Fibroblast of the aortic adventitia (primary cell): ENCODE measurements around the gene KIAA0586. TPM values are rescaled to one million over a fixed set of nuclear protein-coding genes. Genes with fewer than 3 reads are reported as not detected.
A peak's percentile ranks its signal among the peaks of the same experiment; 100 is the strongest.

Experiments
- DNase-seq: peaks from one replicate; pipeline ENCODE4 v3.0.0-alpha.2; 2010; ENCODE audit warnings: low read depth
- H3K4me3 ChIP-seq: 2 replicates; pipeline ENCODE4 v1.5.1; 2011; ENCODE audit warnings: low read depth, mild to moderate bottlenecking, control low read depth, low read length, moderate library complexity
- total RNA-seq: library from RNA; depleted of rRNA; stranded (reverse); fragments of >200 nt; gene quantifications from 2 replicates; pipeline ENCODE4 v1.2.3, GENCODE V29; 2012; ENCODE audit warnings: low replicate concordance
- TF ChIP-seq, protein P1 (sequence below): IDR thresholded peaks from 2 replicates; pipeline ENCODE4 v1.5.1; 2011; ENCODE audit warnings: mild to moderate bottlenecking, low read length, control low read depth, inconsistent platforms; ENCODE audit not compliant: insufficient read depth

Gene KIAA0586
- total RNA-seq, 1 donor: 45.2 TPM

- no peak overlapping the region for H3K4me3 ChIP-seq
- no peak for DNase-seq
- TF ChIP-seq, protein P1, sequence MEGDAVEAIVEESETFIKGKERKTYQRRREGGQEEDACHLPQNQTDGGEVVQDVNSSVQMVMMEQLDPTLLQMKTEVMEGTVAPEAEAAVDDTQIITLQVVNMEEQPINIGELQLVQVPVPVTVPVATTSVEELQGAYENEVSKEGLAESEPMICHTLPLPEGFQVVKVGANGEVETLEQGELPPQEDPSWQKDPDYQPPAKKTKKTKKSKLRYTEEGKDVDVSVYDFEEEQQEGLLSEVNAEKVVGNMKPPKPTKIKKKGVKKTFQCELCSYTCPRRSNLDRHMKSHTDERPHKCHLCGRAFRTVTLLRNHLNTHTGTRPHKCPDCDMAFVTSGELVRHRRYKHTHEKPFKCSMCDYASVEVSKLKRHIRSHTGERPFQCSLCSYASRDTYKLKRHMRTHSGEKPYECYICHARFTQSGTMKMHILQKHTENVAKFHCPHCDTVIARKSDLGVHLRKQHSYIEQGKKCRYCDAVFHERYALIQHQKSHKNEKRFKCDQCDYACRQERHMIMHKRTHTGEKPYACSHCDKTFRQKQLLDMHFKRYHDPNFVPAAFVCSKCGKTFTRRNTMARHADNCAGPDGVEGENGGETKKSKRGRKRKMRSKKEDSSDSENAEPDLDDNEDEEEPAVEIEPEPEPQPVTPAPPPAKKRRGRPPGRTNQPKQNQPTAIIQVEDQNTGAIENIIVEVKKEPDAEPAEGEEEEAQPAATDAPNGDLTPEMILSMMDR: no peak
Measured at GRCh38 chr14:58479975-58480374, 52.5 kb downstream of the KIAA0586 start.

GRCh38 chr14:58484176-58484575 is 56.7 kb downstream of the KIAA0586 start:
- DNase-seq: no peak
- TF ChIP-seq, protein P1: no peak
- no peak overlapping the region for H3K4me3 ChIP-seq

DNA sequence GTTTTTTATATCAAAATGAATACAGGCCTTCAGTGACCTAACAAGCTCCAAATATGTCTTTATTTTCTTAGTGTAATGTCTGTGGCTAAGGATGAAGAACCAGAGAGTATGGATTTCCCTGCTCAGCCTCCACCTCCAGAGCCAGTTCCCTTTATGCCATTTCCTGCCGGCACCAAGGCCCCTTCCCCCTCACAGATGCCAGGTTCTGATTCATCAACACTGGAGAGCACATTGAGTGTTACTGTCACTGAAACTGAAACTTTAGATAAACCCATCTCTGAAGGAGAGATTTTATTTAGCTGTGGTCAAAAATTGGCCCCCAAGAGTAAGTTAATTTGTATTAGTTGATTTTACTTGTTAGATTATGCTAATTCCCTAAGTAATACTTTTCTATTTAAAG is 61.0 kb downstream of the KIAA0586 start:
- TF ChIP-seq, protein P1: no peak
- DNase-seq: peak; percentile 11

GRCh38 chr14:58491593-58491992 is 64.1 kb downstream of the KIAA0586 start:
- TF ChIP-seq, protein P1: no peak
- DNase-seq: peak; percentile 18
- no peak overlapping the region for H3K4me3 ChIP-seq

More for the DNA sequence above, 61.0 kb downstream of the KIAA0586 start:
- H3K4me3 ChIP-seq: no peak overlapping the region

DNA sequence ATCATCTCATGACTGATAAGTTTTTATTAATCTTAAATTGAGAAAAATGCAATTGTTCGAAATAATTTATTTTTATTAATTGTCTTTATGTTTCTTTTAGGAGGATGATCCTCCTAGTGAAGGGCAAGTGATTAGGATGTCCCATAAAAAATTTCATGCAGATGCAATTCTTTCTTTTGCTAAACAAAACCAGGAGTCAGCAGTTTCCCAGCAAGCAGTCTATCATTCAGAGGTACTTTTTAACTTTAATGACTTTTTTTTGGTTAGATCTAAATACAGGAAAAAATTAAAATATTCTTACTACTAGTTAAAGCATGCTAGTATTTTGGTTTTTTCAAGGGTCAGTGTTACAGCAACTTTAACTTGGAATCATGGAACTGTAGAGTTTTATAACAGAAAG is 64.5 kb downstream of the KIAA0586 start:
- TF ChIP-seq, protein P1: no peak
- no peak overlapping the region for H3K4me3 ChIP-seq
- DNase-seq: no peak

- no peak overlapping the region for H3K4me3 ChIP-seq
- TF ChIP-seq, protein P1: peak; percentile 87
- peak; percentile 92 for DNase-seq
Measured at GRCh38 chr14:58501214-58501816, 73.8 kb downstream of the KIAA0586 start.

DNA sequence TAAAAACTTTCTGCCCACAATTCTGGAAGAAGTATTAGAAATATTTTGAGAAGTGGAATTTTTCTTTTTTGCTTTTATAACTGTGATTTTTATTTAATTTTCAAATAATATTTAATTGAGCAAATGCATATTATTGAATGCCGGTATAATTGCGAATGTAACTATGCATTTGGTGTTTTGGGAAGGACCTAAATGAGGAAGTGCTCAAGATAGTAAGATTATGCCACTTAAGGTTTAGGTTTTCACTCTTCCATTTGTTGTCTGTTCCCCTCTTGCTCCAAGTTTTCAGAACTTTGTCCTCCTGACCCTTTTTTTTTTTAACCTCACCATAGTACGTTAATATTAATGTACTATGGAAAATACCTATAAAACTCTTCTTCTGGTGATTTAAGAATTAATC is 85.8 kb downstream of the KIAA0586 start:
- TF ChIP-seq, protein P1: no peak
- H3K4me3 ChIP-seq: no peak overlapping the region
- DNase-seq: no peak
